ENCODE data around the gene HYKK.

DNA sequence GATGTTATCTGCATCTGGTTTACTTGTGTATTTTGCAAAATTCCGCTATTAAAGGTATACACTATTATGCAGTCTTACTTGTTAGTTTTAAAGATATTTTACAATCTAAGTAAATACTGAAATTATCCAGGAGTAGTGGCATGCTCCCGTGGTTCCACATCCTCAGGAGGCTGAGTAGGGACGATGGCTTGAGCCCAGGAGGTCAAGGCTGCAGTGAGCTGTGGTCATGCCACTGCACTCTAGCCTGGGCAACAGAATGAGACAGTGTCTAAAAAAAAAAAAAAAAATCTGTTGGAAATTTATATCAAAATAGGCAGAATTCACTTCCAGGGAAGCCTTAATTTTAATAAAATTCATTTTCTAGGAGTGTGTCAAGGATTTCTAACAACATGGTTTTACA lies 27.7 kb upstream of the HYKK start:
- TF ChIP-seq POLR2A (IDR thresholded peaks at IDR 0.05; ENCODE audit: low read depth, low read length): no peak
- TF ChIP-seq POLR2AphosphoS5 (IDR thresholded peaks at IDR 0.05; ENCODE audit: low read depth, low read length): no peak
- TF ChIP-seq TAF1 (IDR thresholded peaks at IDR 0.05; ENCODE audit: low read depth, low read length): no peak
- no peak for TF ChIP-seq PAX5 (IDR thresholded peaks at IDR 0.05; ENCODE audit: insufficient read depth, low read length, severe bottlenecking)
- TF ChIP-seq SPI1 (IDR thresholded peaks at IDR 0.05; ENCODE audit: low read depth, low read length): no peak

Measured in GM12891 (cell line).